Measurements from ENCODE around the gene APRT.

DNA sequence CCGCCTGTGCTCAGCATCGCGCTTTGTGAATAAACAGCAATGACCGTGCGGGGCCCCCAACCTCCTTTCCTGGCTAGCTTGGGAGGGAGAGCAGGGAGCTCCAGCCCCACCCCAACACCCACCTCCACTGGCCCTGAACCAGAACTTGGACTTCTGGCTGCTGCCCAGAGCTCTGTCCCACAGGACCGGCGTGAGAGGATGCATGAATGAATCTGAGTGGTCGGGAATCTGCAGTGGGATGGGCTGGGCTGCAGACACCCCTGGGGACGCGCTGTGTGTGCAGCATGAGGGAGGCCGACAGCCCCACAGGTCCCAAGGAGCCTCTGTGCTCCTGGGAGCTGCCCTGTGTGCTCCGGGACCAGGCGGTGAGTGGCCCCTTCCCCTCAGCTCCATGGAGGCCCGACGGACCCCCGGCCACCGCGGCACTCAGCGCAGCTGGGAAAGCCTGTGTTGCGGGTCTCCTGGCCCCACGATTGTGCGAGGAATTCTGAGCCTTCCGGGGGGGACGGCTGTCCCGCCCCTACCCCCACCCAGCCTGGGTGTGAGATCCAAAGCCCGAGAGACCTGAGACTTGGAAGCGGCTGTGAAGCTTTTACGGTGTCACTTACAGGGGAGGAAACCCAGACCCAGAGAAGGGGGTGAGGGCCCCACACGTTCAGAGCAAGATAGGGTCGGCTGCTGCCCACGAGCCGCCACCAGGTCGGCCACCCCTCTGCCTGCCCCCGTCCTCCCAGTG, 32.2 kb downstream of the APRT start:
- no peak for TF ChIP-seq POLR2AphosphoS5 (IDR thresholded peaks at IDR 0.05; ENCODE audit: low read depth, low read length)
- TF ChIP-seq POLR2A (IDR thresholded peaks at IDR 0.05; ENCODE audit: low read depth, low read length): no peak
- TF ChIP-seq TAF1 (IDR thresholded peaks at IDR 0.05; ENCODE audit: low read depth, low read length): no peak
- no peak for TF ChIP-seq POU2F2 (IDR thresholded peaks at IDR 0.05; ENCODE audit: low read depth, low read length)
